A549 (cell line): ENCODE measurements around the gene NUCB1.
A peak's percentile ranks its signal among the peaks of the same experiment; 100 is the strongest.

ENCODE experiments used
- CTCF ChIP-seq: fragments of >200 bp; sonication (Bioruptor Twin); formaldehyde crosslinking; IDR thresholded peaks from 3 replicates; pipeline ENCODE4 v1.5.1; 2016
- EHMT2 ChIP-seq: fragments of 200-600 bp; sonication (generic); IDR thresholded peaks from 2 replicates; pipeline ENCODE4 v1.6.1; 2016; ENCODE audit warnings: antibody characterized with exemption, low read depth, mild to moderate bottlenecking, moderate library complexity
- EP300 ChIP-seq, 2 experiments: fragments of >200 bp; sonication (Bioruptor Twin); formaldehyde crosslinking; IDR thresholded peaks; 2 replicates in 1 of 2; 3 replicates in 1 of 2; pipeline ENCODE4 v1.6.1; 2016 to 2017
- HMGXB4 ChIP-seq: fragments of 250-450 bp; sonication (Bioruptor Pico); IDR thresholded peaks from 2 replicates; pipeline ENCODE4 v1.5.0; 2021; ENCODE audit warnings: mild to moderate bottlenecking, moderate library complexity, borderline replicate concordance
- JUN ChIP-seq, 2 experiments: fragments of >200 bp; sonication (Bioruptor Twin); formaldehyde crosslinking; IDR thresholded peaks; 2 replicates in 1 of 2; 3 replicates in 1 of 2; pipeline ENCODE4 v1.6.1; 2016 to 2017
- KDM5A ChIP-seq: fragments of 200-600 bp; sonication (generic); IDR thresholded peaks from 2 replicates; pipeline ENCODE4 v1.6.1; 2016; ENCODE audit warnings: antibody characterized with exemption, mild to moderate bottlenecking
- MAFK ChIP-seq: fragments of 450-650 bp; IDR thresholded peaks from 2 replicates; pipeline ENCODE4 v1.6.1; 2014; ENCODE audit not compliant: partially characterized antibody
- MYC ChIP-seq: IDR thresholded peaks from 2 replicates; pipeline ENCODE4 v1.6.1; 2012; ENCODE audit warnings: mild to moderate bottlenecking, inconsistent platforms, low read length, improper control_type of control experiment, borderline replicate concordance
- POLR2A ChIP-seq: IDR thresholded peaks from 2 replicates; pipeline ENCODE4 v1.6.1; 2012; ENCODE audit warnings: mild to moderate bottlenecking, low read length
- POLR2AphosphoS2 ChIP-seq: conservative IDR thresholded peaks from 2 replicates; pipeline ENCODE4 v1.6.1; 2012; ENCODE audit warnings: low read length, improper control_type of control experiment, inconsistent platforms
- REST ChIP-seq: fragments of 200-600 bp; sonication (generic); IDR thresholded peaks from 2 replicates; pipeline ENCODE4 v1.6.1; 2016; ENCODE audit warnings: antibody characterized with exemption, mild to moderate bottlenecking, moderate library complexity
- RFX5 ChIP-seq: fragments of 450-650 bp; IDR thresholded peaks from 2 replicates; pipeline ENCODE4 v1.7.1; 2014; ENCODE audit warnings: antibody characterized with exemption, mild to moderate bottlenecking, moderate library complexity

- TF ChIP-seq POLR2A (no peak), CTCF (no peak), KDM5A (no peak), EHMT2 (no peak), HMGXB4 (no peak), RFX5 (no peak), MAFK (no peak), REST (no peak), JUN (IDR thresholded peaks at IDR 0.05) (0 out of 5 replicates have a peak, but pooled peaks of 1 of the 2 experiments have one; percentile 6), POLR2AphosphoS2 (no peak), MYC (no peak), EP300 (IDR thresholded peaks at IDR 0.05) (no peak)
These were observed 26.4 kb upstream of the NUCB1 start for GRCh38 chr19:48873476-48874302.
